GM12873 (cell line): Measurements from ENCODE around the gene VASH1.

Experiments
- CTCF ChIP-seq: IDR thresholded peaks from 2 replicates; pipeline ENCODE4 v1.5.1; 2012; ENCODE audit warnings: low read depth, mild to moderate bottlenecking, moderate library complexity, low read length, control low read depth; ENCODE audit not compliant: insufficient read depth; ENCODE audit errors: missing control alignments

The VASH1 gene

GRCh38 chr14:76761136-76761959 is at the start of gene VASH1:
TSS of gene VASH1 (plus strand) at chr14:76761468. CDS start at chr14:76762822, 1,354 bp downstream.
- TF ChIP-seq CTCF = no peak

GRCh38 chr14:76713121-76713520 is 48.1 kb upstream of the VASH1 start:
- no peak for TF ChIP-seq CTCF

- no peak for TF ChIP-seq CTCF
Observed at GRCh38 chr14:76714470-76714869, 46.8 kb upstream of the VASH1 start.

GRCh38 chr14:76715101-76715500 is 46.2 kb upstream of the VASH1 start:
- no peak for TF ChIP-seq CTCF

GRCh38 chr14:76715511-76716081 is 45.7 kb upstream of the VASH1 start:
- TF ChIP-seq CTCF = no peak

- TF ChIP-seq CTCF = no peak
Observed at GRCh38 chr14:76716285-76716684, 45.0 kb upstream of the VASH1 start.

- TF ChIP-seq CTCF = no peak
Observed at GRCh38 chr14:76717508-76718290, 43.6 kb upstream of the VASH1 start.
